SU-DHL-6 (cell line): ENCODE data around the gene TBL3.

ENCODE experiments used
- EZH2phosphoT487 ChIP-seq: fragments of 200-600 bp; sonication (generic), shearing (Covaris generic); conservative IDR thresholded peaks from 2 replicates; pipeline ENCODE4 v1.6.1; 2018; ENCODE audit warnings: mild to moderate bottlenecking, antibody characterized with exemption, low read length, moderate library complexity, mixed read lengths
- TF ChIP-seq, protein P1 (sequence below): fragments of 200-600 bp; sonication (generic); IDR thresholded peaks from one replicate; pipeline ENCODE4 v1.5.1; 2017; ENCODE audit warnings: antibody characterized with exemption, mild to moderate bottlenecking, low read length, moderate library complexity; ENCODE audit not compliant: insufficient read depth, poor library complexity, severe bottlenecking

DNA sequence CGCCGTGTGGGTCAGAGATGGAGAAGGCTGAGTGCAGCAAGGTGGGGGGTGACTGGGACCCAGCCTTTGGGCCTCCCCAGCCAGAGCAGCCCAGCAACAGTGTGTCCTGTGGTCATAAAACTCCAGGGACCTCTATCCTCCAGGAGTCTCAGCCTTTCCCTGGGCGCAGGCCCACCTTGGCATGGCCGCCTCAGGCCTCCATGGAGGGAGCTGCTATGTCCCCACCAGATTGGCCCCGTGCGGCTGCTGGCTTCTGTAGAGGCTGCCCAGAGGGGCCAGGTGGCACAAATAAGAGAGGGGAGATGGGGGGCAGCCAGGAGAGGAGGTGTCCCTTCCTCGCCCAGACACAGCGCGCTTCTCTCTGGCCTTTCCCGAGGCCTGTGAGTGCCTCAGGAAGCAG lies 15.3 kb downstream of the TBL3 start:
- TF ChIP-seq, protein P1, sequence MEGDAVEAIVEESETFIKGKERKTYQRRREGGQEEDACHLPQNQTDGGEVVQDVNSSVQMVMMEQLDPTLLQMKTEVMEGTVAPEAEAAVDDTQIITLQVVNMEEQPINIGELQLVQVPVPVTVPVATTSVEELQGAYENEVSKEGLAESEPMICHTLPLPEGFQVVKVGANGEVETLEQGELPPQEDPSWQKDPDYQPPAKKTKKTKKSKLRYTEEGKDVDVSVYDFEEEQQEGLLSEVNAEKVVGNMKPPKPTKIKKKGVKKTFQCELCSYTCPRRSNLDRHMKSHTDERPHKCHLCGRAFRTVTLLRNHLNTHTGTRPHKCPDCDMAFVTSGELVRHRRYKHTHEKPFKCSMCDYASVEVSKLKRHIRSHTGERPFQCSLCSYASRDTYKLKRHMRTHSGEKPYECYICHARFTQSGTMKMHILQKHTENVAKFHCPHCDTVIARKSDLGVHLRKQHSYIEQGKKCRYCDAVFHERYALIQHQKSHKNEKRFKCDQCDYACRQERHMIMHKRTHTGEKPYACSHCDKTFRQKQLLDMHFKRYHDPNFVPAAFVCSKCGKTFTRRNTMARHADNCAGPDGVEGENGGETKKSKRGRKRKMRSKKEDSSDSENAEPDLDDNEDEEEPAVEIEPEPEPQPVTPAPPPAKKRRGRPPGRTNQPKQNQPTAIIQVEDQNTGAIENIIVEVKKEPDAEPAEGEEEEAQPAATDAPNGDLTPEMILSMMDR: no peak
- no peak for TF ChIP-seq EZH2phosphoT487
